Body of pancreas (tissue), 4 donors: Measurements from ENCODE around the gene DEFB124.

Experiments
- CTCF ChIP-seq, 7 experiments: fragments of 450-650 bp in 4 of 7; fragments of 200-600 bp in 3 of 7; sonication (generic) in 3 of 7; IDR thresholded peaks; one replicate each; pipeline ENCODE4 v1.5.1; 2016 to 2019; ENCODE audit warnings: antibody characterized with exemption in 7 of 7
- POLR2A ChIP-seq, 3 donors: fragments of 450-650 bp; IDR thresholded peaks; one replicate each; pipeline ENCODE4 v1.6.1; 2016; ENCODE audit warnings: antibody characterized with exemption in 3 of 3, mild to moderate bottlenecking in 2 of 3

GRCh38 chr20:31476294-31476585 lies 1.3 kb upstream of the DEFB124 start:
- no peak for TF ChIP-seq CTCF (IDR thresholded peaks at IDR 0.05)
- TF ChIP-seq POLR2A (IDR thresholded peaks at IDR 0.05) = no peak
